PC-9 (cell line): Measurements from ENCODE around the gene DBX1. TPM values are rescaled to one million over a fixed set of nuclear protein-coding genes. Genes with fewer than 3 reads are reported as not detected.

Experiments
- BruUV-seq: library from RNA; stranded (reverse); fragments of 400-500 nt; replicated peaks from 2 replicates; lab custom pipeline; 2021; lab: Mats Ljungman, UMichigan
- CTCF ChIA-PET: fragments of 300-600 bp; sonication (Branson Sonifier 250); formaldehyde crosslinking; loops from one replicate; lab custom pipeline; 2022; ENCODE audit warnings: antibody characterized with exemption; lab: Charles Lee
- POLR2A ChIA-PET: fragments of 300-600 bp; sonication (Branson Sonifier 250); formaldehyde crosslinking; loops from one replicate; lab custom pipeline; 2022; ENCODE audit warnings: antibody characterized with exemption; ENCODE audit not compliant: unreplicated experiment; lab: Charles Lee
- DNase-seq, 2 experiments: peaks; one replicate each; pipeline versions ENCODE4 v3.0.0 to v3.0.0-alpha.2; 2015 to 2022; ENCODE audit warnings: mixed read lengths in 1 of 2
- H2AFZ ChIP-seq: fragments of 200-600 bp; sonication (generic); 2 replicates; pipeline ENCODE4 v1.8.1; 2017; ENCODE audit warnings: antibody characterized with exemption
- H3F3A ChIP-seq: fragments of 200-600 bp; sonication (generic); 2 replicates; pipeline ENCODE4 v1.8.1; 2017; ENCODE audit warnings: antibody characterized with exemption, mild to moderate bottlenecking, low read depth; ENCODE audit not compliant: insufficient read depth
- H3K27ac ChIP-seq: fragments of 200-600 bp; sonication (generic); 2 replicates; pipeline ENCODE4 v1.6.1; 2016; ENCODE audit warnings: mixed run types
- H3K27me3 ChIP-seq: fragments of 200-600 bp; sonication (generic); 2 replicates; pipeline ENCODE4 v1.6.1; 2016; ENCODE audit warnings: low read depth, mixed run types; ENCODE audit not compliant: insufficient read depth
- H3K36me3 ChIP-seq: fragments of 200-600 bp; sonication (generic); 2 replicates; pipeline ENCODE4 v1.6.1; 2016; ENCODE audit warnings: low read depth, mixed run types
- H3K4me1 ChIP-seq: fragments of 200-600 bp; sonication (generic); replicated peaks from 2 replicates; pipeline ENCODE4 v1.6.1; 2016; ENCODE audit warnings: mixed run types; ENCODE audit not compliant: insufficient read depth
- H3K4me2 ChIP-seq: fragments of 200-600 bp; sonication (generic); 2 replicates; pipeline ENCODE4 v1.6.1; 2017; ENCODE audit warnings: mixed run types
- H3K4me3 ChIP-seq: fragments of 200-600 bp; sonication (generic); 2 replicates; pipeline ENCODE4 v1.6.1; 2016; ENCODE audit warnings: mixed run types
- H3K79me2 ChIP-seq: fragments of 200-600 bp; sonication (generic); 2 replicates; pipeline ENCODE4 v1.6.1; 2017; ENCODE audit warnings: low read depth, mixed run types
- H3K9me2 ChIP-seq: fragments of 200-600 bp; sonication (generic); 2 replicates; pipeline ENCODE4 v1.8.1; 2017; ENCODE audit warnings: mild to moderate bottlenecking; ENCODE audit not compliant: insufficient read depth
- H3K9me3 ChIP-seq: fragments of 200-600 bp; sonication (generic); 2 replicates; pipeline ENCODE4 v1.8.1; 2016; ENCODE audit warnings: low read depth; ENCODE audit not compliant: insufficient read depth
- H4K20me1 ChIP-seq: fragments of 200-600 bp; sonication (generic); 2 replicates; pipeline ENCODE4 v1.8.1; 2017; ENCODE audit not compliant: insufficient read depth
- EZH2 ChIP-seq: fragments of 200-600 bp; sonication (generic); IDR thresholded peaks from 2 replicates; pipeline ENCODE4 v1.8.0; 2017; ENCODE audit warnings: antibody characterized with exemption, low read depth
- intact Hi-C: fragments of 100-400 bp; cut with micrococcal nuclease; formaldehyde crosslinking; loops from one replicate; pipeline ENCODE4 v1.10.0; 2022; ENCODE audit not compliant: unreplicated experiment
- total RNA-seq: library from RNA; stranded (reverse); gene quantifications from 2 replicates; pipeline ENCODE4 v1.2.3, GENCODE V29; 2021
- TF ChIP-seq, protein P1 (sequence below): fragments of 200-600 bp; sonication (generic); conservative IDR thresholded peaks from 2 replicates; pipeline ENCODE4 v1.6.1; 2017; ENCODE audit warnings: mixed run types, antibody characterized with exemption, mild to moderate bottlenecking, moderate library complexity

The DBX1 gene
- total RNA-seq, 1 experiment from 2014 or later: not detected

- H3K9me3 ChIP-seq: no peaks in the 10 kb centered on the region
- H3K27ac ChIP-seq: no peak overlapping the region
- no peak for TF ChIP-seq EZH2
- TF ChIP-seq, protein P1, sequence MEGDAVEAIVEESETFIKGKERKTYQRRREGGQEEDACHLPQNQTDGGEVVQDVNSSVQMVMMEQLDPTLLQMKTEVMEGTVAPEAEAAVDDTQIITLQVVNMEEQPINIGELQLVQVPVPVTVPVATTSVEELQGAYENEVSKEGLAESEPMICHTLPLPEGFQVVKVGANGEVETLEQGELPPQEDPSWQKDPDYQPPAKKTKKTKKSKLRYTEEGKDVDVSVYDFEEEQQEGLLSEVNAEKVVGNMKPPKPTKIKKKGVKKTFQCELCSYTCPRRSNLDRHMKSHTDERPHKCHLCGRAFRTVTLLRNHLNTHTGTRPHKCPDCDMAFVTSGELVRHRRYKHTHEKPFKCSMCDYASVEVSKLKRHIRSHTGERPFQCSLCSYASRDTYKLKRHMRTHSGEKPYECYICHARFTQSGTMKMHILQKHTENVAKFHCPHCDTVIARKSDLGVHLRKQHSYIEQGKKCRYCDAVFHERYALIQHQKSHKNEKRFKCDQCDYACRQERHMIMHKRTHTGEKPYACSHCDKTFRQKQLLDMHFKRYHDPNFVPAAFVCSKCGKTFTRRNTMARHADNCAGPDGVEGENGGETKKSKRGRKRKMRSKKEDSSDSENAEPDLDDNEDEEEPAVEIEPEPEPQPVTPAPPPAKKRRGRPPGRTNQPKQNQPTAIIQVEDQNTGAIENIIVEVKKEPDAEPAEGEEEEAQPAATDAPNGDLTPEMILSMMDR: no peak
- H4K20me1 ChIP-seq: no peaks in the 10 kb centered on the region
- H3K36me3 ChIP-seq: no peaks in the 10 kb centered on the region
- intact Hi-C loops: loop anchor here (10.0 kb wide), 1 partner anchor 467 kb away; no protein-coding TSS in a partner anchor
- no peaks in the 10 kb centered on the region for H3K79me2 ChIP-seq
- H2AFZ ChIP-seq: no peak overlapping the region
- H3K4me2 ChIP-seq: no peak overlapping the region
- no TSS peak for BruUV-seq
- no peaks in the 10 kb centered on the region for H3K9me2 ChIP-seq
- CTCF ChIA-PET: no interaction called here
- POLR2A ChIA-PET: no interaction called here
- no peaks in the 10 kb centered on the region for H3K4me1 ChIP-seq
- H3K4me3 ChIP-seq: no peak overlapping the region
- peaks cover 6% of the 10 kb centered on the region; the same call in 1 of the 2 replicates for H3K27me3 ChIP-seq
- no peaks in the 10 kb centered on the region for H3F3A ChIP-seq
- no peak for DNase-seq
Measured at GRCh38 chr11:20137637-20138036, 22.6 kb downstream of the DBX1 start.

- Histone ChIP-seq H3K79me2 (no peaks in the 10 kb centered on the region), H2AFZ (no peak overlapping the region), H3K27ac (no peak overlapping the region), H3K36me3 (no peaks in the 10 kb centered on the region), H3F3A (no peaks in the 10 kb centered on the region), H3K4me3 (no peak overlapping the region), H3K9me3 (no peaks in the 10 kb centered on the region), H3K9me2 (no peaks in the 10 kb centered on the region), H4K20me1 (no peaks in the 10 kb centered on the region), H3K4me1 (no peaks in the 10 kb centered on the region), H3K4me2 (no peak overlapping the region), H3K27me3 (no peaks in the 10 kb centered on the region)
- TF ChIP-seq, protein P1: no peak
- no peak for TF ChIP-seq EZH2
- POLR2A ChIA-PET: interaction anchor here (0.7 kb wide), 1 partner anchor 387 kb away, joined by 6 read pairs; no protein-coding TSS in a partner anchor
- CTCF ChIA-PET: interaction anchor here (0.6 kb wide), 2 partner anchors 41 to 216 kb away, joined by 3 to 6 read pairs; no protein-coding TSS in a partner anchor
- intact Hi-C loops: loop anchor here (5.0 to 10.0 kb wide), 3 partner anchors 198 to 470 kb away; no protein-coding TSS in a partner anchor
- BruUV-seq: no TSS peak
- no peak for DNase-seq
Measured at GRCh38 chr11:20134991-20135736, 25.1 kb downstream of the DBX1 start.

- Histone ChIP-seq H3K36me3 (no peaks in the 10 kb centered on the region), H3K9me2 (no peaks in the 10 kb centered on the region), H4K20me1 (no peaks in the 10 kb centered on the region), H3K27ac (no peak overlapping the region), H3K9me3 (no peaks in the 10 kb centered on the region), H3K79me2 (no peaks in the 10 kb centered on the region), H3F3A (no peaks in the 10 kb centered on the region), H2AFZ (no peak overlapping the region), H3K27me3 (no peaks in the 10 kb centered on the region), H3K4me2 (peak overlapping the region; percentile 70), H3K4me1 (no peaks in the 10 kb centered on the region), H3K4me3 (no peak overlapping the region; the same call in 1 of the 2 replicates)
- ChIA-PET POLR2A (no interaction called here), CTCF (interaction anchor here (0.7 to 1.6 kb wide), 7 partner anchors 17 to 229 kb away, joined by 3 to 7 read pairs (median 4); no protein-coding TSS in a partner anchor)
- DNase-seq: no peak
- intact Hi-C loops: loop anchor here (1.0 to 10.0 kb wide), 8 partner anchors 181 to 1062 kb away; no protein-coding TSS in a partner anchor
- BruUV-seq: no TSS peak
- TF ChIP-seq, protein P1: peak; percentile 18; the same call in 1 of the 2 replicates
- TF ChIP-seq EZH2: no peak
Measured at GRCh38 chr11:20132667-20133039, 27.6 kb downstream of the DBX1 start.
